HG03095 (cell line): ENCODE results near the gene STK24.

Experiments
- ATAC-seq: cut with Tn5 transposase; IDR thresholded peaks from one replicate; pipeline ENCODE4 v1.9.1; 2021; ENCODE audit warnings: moderate library complexity; ENCODE audit not compliant: unreplicated experiment

Gene STK24

GRCh38 chr13:98476538-98476966, 100.4 kb downstream of the STK24 start:
- ATAC-seq: peak; percentile 88

GRCh38 chr13:98476106-98476505, 100.8 kb downstream of the STK24 start:
- ATAC-seq: peak; percentile 15

GRCh38 chr13:98475522-98475921, 101.4 kb downstream of the STK24 start:
- no peak for ATAC-seq

- ATAC-seq: no peak
Observed at GRCh38 chr13:98474761-98475160, 102.1 kb downstream of the STK24 start.

GRCh38 chr13:98474292-98474691, 102.6 kb downstream of the STK24 start:
- no peak for ATAC-seq

- no peak for ATAC-seq
Observed at GRCh38 chr13:98473788-98474144, 103.1 kb downstream of the STK24 start.

- ATAC-seq: no peak
Observed at GRCh38 chr13:98473135-98473787, 103.6 kb downstream of the STK24 start.

- no peak for ATAC-seq
Observed at GRCh38 chr13:98471934-98472333, 105.0 kb downstream of the STK24 start.

- ATAC-seq: no peak
Observed at GRCh38 chr13:98470920-98471319, 106.0 kb downstream of the STK24 start.

- no peak for ATAC-seq
Observed at GRCh38 chr13:98468929-98469328, 108.0 kb downstream of the STK24 start.

GRCh38 chr13:98468361-98468760, 108.5 kb downstream of the STK24 start:
- no peak for ATAC-seq

GRCh38 chr13:98467263-98467985, 109.5 kb downstream of the STK24 start:
- ATAC-seq: no peak

- no peak for ATAC-seq
Observed at GRCh38 chr13:98466634-98467236, 110.2 kb downstream of the STK24 start.

GRCh38 chr13:98462946-98463345, 114.0 kb downstream of the STK24 start:
- no peak for ATAC-seq

- ATAC-seq: no peak
Observed at GRCh38 chr13:98462241-98462882, 114.5 kb downstream of the STK24 start.

- no peak for ATAC-seq
Observed at GRCh38 chr13:98461486-98462240, 115.2 kb downstream of the STK24 start.

GRCh38 chr13:98460516-98460915, 116.4 kb downstream of the STK24 start:
- ATAC-seq: no peak

GRCh38 chr13:98459721-98460370, 117.1 kb downstream of the STK24 start:
- ATAC-seq: no peak

- no peak for ATAC-seq
Observed at GRCh38 chr13:98459171-98459681, 117.7 kb downstream of the STK24 start.

- ATAC-seq: no peak
Observed at GRCh38 chr13:98458431-98458830, 118.5 kb downstream of the STK24 start.
